Stimulated activated CD4-positive, alpha-beta T cell treated with anti-CD3 and anti-CD28 coated beads, Interleukin-12 subunit alpha, Interleukin-12 subunit beta, amount 100 ng/mL, for 48 hours (primary cell): ENCODE measurements around the gene APBA2.
A peak's percentile ranks its signal among the peaks of the same experiment; 100 is the strongest.

Experiments
- DNase-seq, 3 donors: peaks; one replicate each; pipeline ENCODE4 v3.0.0-alpha.2; 2020; ENCODE audit warnings: low read depth in 2 of 3, low spot score in 1 of 3

Gene APBA2

DNA sequence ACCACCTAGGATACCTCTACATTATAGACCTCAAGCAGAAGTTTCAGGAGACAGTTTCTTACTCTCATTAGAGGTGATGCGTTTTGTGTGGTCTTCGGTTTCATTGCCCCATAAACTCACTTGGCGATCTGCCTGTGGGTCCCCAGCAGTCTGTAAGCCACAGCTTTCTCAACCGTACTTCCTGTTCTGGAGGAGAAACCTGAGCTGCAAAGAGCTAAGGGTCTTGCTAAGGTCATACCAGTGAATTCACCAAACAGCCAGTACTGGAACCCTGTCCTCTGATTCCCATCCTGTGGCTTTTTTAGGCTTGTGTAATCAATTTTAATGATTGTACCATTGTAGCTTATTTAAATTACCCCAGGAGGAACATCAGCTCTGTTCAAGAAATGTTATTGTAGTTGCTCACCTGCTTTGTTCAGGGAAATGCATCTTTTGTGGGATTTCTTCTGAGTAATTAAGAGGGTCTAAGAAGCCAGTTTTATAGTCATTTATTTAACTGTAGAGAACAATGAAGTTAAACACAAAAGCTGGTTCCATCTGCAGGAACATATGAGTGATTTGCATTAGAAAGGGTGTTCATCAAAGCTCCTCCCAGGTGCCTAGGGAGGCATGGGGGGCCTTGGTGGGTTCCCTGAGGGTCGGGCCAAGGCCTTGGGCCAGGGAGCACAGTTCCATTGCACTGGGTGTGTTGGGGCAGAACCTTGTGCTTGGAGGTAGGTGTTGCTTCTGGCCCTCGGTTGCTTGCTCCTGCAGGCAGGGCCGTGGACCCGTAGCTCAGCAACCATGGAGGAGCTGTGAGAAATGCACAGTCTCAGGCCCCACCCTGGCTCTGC lies 69.6 kb downstream of the APBA2 start:
- DNase-seq, result no peak

DNA sequence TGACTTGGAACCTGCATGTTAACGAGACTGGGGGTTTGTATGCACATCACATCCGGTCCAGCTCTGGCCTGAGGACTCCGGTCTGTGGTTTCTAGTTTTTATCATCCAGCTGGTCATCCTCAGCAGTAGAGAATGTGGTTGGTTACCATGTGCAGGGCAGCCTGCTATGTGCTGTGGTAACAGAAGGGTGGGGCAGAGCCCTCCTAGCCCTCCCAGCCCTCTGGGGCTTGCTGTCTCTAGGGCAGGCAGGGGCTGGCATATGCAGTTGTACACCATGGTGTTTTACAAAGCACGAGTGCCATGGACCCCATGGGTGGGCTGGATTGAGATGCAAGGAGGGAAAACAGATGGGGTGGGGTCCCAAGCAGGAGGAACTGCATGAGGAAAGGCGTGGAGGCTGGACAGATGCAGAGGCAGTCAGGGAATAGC lies 70.2 kb downstream of the APBA2 start:
- no peak for DNase-seq

DNA sequence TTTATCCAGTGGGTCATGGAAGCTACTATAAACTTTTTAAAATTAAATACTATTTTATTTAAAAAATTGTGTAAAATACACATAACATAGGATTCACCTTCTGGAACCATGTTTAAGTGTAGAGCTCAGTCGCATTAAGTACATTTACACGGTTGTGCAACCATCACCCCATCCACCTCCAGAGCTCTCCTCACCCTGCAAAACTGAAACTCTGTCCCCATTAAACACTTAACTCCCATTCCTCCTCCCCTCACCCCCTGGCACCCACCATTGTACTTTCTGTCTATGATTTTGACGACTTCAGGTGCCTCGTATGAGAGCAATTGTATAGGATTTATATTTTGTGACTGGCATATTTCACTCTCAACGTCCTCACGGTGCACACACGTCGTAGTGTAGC lies 70.7 kb downstream of the APBA2 start:
- DNase-seq, result no peak

DNA sequence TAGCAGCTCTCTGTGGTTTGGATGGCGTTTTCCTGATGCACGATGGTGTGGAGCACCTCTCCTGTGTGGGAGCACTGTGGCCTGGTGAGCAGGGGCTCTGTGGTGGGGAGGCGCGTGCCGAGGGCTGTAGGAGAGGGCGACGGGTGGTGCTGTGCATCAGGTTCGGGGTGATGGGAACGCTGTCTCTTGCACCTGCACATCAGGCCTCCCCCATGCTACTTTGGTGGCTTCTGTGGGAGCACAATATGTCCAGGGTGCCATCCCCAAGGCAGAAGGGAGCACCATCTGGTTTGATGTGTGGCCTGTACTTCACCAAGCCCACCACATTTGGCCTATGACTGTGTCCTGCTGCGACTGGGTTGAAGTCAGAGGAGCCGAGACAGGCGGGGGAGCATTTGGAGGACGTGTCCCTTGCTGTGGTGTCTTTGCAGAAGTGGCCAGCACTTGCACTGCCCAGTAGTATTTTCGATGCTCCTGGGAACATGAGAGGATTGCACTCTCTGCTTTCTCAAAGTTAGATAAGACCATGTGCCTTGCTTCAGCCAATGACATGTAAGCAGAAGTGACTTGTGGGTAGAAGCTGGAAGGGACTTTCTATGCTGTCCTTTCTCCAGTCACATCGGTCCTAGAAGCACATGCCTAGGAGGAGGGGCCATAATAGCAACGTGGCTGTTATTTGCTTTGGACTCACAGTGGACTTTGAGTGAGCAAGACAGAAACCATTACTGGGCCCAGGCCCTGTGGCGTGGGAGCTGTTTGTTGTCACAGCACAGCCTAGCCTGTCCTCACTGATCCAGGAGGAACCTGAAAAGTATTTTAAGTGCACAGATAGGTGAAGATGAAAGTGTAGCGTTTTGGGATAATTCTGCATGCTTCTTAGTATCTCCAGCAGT lies 72.1 kb downstream of the APBA2 start:
- DNase-seq, result no peak

DNA sequence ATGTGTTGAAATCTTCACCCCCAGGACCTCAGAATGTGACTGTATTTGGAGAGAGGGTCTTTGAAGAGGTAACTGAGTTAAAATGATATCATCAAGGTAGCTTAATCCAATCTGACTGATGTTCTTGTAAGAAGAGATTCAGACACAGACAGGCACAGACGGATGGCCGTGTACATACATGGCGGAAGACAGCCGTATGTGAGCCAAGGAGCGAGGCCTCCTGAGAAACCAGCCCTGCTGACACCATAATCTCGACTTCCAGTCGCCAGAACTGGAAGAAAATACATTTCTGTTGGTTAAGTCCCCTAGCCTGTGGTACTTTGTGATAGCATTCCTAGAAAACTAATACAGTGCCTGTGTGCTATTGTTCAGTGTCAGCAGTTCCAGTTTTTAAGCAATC lies 73.6 kb downstream of the APBA2 start:
- no peak for DNase-seq

DNA sequence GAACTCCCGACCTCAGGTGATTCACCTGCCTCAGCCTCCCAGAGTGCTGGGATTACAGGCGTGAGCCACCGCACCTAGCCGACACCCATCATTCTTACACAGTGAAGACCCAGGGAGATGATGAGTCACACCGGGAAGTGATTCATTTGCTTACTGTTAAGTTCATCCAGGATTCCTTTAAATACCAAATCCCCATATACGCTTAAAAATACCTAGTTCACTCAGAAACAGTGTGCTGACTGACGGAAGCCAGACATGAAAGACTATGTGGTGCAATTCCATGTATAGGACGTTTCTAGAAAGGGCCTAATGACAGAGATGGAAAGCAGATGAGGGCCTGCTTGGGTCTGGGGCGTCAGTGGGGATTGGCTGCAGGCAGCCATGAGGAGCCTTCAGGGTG lies 75.2 kb downstream of the APBA2 start:
- peak in 1 of 3 donors; percentile 9 for DNase-seq

DNA sequence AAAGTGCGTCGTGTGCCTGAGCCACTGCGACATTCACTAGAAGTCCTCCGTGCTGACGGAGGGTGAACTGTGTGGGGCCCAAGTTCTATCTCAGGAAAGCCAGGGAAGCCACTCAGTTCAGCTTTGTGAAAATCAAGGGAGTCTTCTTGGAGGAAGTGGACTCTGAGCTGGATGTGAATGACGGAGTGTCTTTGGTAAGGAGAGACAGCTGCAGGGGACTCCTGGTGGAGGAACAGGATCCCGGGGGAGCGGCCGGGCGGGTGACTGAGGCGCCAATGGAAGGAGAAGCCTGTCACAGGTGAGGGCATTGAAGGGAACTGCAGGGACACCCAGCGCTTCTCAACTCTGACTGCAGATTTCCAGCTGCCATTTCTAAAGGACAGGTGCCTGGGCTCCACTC lies 75.6 kb downstream of the APBA2 start:
- DNase-seq, result no peak

DNA sequence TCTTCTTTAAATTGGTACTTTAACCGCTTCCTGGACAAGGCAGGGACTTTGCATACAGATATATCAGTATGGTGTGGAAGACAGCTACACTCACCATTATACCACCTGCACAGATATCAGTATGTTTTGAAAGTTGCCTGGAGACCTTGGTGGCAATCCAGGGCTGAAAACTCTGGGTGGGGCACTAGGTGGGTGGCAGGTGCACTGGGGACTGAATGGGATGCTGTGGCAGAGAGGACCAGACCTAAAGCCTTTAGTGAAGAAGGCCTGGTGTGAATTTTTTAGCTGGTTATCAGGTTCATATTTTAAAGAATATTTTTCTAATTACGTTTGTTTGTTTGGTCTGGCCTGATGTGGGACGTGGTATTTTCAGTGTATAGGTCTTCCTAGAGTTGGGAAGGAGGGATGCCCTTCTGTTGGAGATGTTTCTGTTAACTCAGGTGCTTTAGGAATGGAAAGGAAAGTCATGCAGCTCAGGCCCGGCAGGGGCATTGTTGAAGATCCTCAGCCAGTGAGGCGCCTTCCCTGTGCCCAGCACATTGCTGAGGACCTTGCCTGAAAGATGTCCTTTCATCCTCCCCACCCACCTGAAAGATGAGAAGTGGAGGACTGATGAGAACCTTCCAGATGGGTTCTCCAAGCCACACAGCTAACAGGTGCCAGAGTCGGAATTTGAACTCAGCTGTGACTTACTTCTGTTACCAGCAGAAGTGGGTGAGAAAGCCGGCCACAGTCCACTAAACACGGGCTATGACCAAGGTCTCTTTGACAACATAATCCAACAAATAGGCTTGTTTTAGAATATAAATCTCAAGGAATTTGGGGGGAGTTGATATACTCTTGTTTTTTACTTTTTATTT lies 77.3 kb downstream of the APBA2 start:
- no peak for DNase-seq

DNA sequence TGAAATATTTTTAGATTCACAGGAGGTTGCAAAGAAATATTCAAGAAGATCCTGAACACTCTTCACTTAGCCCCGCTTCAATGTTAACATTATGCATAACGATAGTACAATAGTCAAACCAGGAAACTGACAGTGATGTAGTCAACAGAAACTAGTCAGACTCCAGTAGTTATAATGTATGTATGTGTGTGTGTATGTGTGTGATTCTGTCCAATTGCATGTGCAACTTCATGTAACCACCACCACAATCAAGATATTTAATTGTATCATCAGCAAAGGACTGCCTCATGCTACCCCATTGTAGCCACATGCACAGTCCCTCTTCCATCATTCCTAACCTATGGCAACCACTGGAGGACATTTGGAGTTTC lies 77.9 kb downstream of the APBA2 start:
- no peak for DNase-seq

DNA sequence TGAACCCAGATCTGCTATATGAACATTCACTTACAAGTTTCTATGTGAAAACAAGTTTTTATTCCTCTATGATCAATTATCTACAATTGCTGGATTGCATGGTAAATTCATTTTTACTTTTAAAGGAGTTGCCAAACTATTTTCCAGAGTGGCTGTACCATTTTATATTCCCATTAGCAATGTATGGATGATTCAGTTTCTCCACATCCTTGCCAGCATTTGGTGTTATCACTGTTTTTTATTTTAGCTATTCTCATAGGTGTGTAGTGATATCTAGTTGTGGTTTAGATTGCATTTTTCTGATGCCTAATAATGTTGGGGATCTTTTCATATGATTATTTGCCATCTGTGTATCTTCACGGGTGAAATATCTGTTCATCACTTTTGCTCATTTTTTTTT lies 78.3 kb downstream of the APBA2 start:
- no peak for DNase-seq

DNA sequence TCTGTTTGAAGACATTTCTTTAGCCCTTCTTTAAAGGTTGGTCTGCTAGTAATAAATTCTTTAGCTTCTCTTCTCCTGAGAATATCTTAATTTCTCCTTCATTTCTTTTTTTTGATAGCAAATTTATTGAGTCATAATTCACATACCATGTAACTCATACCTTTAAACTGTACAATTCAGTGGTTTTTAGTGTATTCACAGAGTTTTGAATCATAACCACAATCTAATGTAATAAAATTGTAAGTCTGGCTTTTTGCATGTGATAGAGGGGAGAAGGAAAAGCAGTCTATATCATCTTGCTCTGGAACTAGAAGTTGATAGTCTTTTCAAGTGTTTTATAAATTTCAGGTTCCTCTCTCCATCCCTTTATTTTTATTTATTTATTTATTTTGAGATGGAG lies 81.3 kb downstream of the APBA2 start:
- DNase-seq, result no peak

DNA sequence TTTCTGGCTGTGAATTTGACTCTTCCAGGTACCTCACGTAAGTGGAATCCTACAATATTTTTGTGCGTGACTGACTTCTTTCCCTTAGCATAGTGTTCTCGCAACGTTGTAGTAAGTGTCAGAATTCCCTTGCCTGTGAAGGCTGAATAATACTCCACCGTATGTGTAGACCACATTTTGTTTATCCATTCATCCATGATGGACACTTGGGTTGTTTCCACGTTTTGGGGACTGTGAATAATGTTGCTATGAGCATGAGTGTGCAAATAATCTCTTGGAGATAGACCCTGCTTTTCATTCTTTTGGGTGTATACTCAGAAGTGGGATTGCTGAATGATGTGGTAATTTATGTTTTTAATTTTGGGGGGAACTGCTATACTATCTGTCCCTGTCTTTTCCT lies 82.2 kb downstream of the APBA2 start:
- DNase-seq, result no peak

DNA sequence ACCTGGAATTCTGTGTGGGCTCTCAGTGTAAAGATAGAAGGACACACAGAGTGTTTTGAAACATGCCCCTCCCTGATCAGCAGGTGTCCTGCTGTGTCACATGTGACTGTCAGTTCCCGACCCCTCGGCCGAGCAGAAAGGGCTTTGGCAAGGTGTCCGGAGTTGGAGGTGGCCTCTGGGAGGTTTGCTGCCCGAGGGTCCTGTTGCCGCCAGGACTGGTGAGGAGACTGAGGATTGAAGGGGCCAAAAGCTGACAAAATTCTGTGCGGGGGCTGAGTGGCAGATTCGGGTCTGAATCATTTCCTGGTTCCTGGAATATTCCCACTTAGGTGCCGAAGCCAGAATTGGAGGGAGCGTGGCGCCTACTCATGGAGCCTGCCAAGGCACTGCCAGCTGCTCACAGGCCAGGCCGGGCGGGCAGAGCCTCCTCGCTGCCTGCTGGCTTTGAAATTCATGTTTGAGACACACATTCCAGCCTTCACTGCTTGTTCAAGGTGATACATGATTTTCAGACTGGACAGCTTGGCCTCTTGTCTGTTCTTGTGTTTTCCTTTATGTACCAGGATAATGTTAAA lies 83.8 kb downstream of the APBA2 start:
- DNase-seq, result no peak

DNA sequence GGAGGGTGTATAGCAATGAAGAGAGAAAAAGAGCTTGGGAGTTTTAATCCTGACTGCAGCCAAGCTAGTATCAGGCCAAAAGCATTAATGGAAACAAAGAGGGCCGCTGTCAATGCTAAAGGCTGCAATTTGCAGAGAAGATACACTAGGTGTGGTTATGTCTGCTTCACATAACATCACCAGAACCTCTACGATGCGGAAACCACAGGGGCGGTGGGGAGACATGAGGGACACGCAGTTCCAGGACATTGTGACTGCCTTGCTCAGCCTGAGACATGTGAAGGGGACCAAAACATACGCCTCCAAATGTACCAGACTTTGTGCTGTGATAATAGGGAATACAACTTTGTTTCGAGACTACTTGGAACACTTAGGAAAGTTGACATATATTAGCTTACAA lies 88.4 kb downstream of the APBA2 start:
- DNase-seq, result no peak

DNA sequence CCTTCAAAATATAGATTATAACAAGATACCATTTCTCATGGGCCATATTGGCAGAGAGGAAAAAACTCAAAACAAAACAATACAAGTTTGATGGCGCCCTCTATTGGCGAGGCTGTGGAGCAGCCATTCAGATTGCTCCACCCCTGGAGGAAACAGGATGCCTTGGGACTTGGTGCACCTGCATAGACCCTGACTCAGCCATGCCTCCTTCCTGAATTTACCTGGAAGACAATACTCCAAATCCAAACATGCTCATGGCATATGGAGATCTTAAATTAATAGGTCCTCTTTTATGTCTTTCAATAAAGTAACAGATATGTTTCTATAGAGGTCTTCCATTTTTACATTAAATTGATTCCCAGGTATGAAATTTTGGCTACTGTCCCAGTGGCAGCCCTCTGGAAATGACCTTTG lies 90.0 kb downstream of the APBA2 start:
- DNase-seq, result peak; percentile 32 to 72 (median 60)

DNA sequence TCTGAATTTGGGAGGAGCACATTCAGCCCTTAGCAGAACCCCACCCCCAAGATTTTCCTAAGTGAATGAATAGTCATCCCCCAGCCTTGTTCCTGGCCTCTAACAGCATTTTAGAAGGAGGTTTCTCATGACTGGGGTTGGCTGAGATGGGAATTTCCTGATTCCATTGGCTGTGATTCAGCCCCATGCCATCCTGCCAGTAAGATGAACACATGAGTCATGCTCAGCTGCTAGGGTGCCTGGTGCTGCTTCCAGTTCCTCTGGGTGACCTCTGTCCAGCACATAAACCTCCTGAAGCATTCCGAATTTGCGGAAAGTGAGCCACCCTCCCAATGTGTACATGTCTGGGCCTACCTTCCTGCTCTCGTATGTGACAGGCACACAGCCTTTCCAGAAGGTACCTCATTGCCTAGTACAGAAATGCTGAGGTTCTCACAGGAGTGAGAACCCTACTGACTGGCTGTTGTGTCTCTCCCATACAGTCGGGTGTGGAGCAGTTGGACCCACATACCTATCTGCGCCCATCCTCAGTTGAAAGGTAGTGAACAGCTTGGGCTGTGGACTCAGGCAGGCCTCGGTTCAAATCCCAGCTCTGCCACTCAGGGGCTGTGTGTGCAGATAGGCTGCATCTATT lies 91.7 kb downstream of the APBA2 start:
- no peak for DNase-seq

DNA sequence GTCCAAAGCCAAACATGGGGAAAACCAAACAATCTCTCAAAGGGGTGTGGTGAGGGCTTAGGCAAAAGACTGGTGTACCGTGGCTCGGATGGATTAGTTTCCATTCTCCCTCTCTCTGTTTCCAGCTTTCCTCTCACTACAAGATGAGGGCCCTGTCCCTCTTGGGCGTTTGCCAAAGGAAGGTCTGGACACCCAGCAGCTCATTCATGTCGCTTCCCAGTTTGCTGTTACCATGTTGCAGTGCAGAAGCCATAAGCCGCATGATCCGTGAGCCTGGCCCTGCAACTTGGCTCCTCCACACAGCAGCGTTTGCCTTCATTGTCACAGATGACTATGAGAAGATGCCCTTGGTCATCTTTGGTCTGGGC lies 92.2 kb downstream of the APBA2 start:
- DNase-seq, result no peak

DNA sequence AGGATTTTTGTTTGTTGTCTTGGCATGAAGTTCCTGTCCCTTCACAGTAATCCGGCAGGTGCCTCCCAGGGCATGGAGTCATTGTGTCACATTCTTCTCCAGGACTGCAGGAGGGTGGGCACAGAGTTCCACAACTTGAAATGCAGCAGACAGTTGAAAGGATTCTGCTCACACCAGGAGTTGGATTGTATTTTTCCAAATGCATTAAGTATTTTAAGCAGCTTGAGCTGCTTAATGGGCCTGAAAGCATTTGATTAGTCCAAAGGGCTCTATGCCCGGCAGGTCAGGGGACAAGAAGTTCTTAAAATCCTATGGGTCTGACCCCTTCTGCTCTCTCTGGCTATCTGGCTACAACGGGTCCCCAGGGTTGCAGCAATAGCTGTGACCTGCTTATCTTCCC lies 92.9 kb downstream of the APBA2 start:
- no peak for DNase-seq

DNA sequence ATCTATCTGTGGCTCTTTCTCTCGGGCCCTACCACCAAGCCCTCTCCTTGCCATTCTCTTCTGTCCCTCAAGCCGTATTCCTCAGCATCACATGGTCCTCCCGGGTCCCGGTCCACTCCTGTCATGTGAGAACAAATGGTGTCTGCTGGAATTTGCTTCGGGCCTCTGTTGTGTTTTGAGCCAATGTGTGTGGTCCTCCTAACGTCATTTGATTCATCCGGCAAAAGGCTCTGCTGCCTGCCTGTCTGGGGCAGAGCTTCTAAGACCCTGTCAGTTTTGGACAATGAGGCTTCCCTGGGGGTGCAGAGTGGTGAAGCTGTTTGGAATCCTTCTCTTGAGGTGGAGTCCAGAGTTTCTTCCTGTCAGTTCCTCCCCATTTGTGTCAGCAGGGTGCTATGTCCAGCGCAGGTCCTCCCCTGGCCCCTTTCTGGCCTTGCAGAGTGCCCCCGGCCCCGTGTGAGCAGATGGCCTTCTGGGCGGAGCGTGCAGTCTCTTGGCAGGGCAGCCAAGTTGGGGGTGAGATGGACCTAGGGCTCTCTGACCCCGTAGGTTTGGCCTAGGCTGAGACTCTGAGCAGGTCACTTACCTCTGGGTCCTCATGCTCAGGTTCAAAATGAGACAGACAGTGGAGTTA lies 93.6 kb downstream of the APBA2 start:
- DNase-seq, result no peak

DNA sequence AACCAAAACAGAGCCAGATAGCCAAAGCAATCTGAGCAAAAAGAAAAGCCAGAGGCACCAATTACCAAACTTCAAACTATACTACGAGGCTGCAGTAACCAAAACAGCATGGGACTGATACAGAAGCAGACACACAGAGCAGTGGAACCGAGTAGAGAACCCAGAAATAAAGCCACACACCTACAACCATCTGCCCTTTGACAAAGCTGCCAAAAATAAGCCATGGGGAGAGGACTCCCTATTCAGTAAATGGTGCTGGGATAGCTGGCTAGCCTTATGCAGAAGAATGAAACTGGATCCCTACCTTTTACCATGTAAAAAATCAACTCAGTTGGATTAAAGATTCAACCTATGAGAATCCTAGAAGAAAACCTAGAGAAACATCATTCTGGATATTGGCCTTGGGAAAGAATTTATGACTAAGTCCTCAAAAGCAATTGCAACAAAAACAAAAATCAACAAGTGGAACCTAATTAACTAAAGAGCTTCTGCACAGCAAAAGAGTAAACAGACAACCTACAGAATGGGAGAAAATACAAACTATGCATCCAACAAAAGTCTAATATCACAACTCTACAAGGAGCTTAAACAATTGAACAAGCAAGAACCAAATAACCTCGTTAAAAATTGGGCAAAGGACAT lies 95.1 kb downstream of the APBA2 start:
- no peak for DNase-seq
